ENCODE measurements around the gene NET1. TPM values are rescaled to one million over a fixed set of nuclear protein-coding genes. Genes with fewer than 3 reads are reported as not detected.

Gene NET1
- total and polyA plus RNA-seq, 2 experiments from 2014 or later: 36.5 to 42.9 TPM

DNA sequence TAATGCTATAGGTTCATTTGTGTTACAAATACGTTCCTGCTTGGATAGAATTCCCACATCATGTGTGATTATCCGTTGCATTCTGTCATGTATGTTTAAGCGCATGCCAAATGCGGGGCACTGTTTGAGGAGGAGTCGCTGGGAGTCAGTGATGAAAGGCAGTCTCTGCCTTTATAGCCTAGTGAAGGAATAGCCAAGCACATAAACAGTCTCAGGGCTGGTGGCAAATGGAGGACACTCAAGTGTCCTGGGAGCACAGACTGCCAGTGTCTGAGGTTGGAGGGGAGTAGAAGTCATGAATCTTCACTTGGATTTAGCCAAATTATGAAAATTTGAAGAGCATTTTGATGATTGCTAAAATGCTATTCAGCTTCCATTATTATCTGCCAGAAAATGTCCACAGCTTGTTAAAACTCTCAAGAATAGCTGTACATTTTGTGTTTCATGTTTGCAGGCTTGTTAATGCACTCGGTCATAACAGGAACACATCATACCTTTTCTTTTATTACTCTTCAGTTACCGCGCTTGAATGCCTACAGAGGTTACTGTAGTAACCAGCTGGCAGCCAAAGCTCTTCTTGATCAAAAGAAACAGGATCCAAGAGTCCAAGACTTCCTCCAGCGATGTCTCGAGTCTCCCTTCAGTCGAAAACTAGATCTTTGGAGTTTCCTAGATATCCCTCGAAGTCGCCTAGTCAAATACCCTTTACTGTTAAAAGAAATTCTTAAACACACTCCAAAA is 41.6 kb downstream of the NET1 start:
- peaks cover 16% of the 10 kb centered on the region; the same call in 1 of the 2 replicates for H3K4me1 ChIP-seq (ENCODE audit: insufficient read depth)
- no peaks in the 10 kb centered on the region for H3K9me2 ChIP-seq (ENCODE audit: insufficient read depth)
- H3F3A ChIP-seq (ENCODE audit: insufficient read depth): peaks cover 80% of the 10 kb centered on the region
- H3K9ac ChIP-seq: no peak overlapping the region
- no peak overlapping the region for H3K4me2 ChIP-seq (ENCODE audit: unreplicated experiment)
- H3K9me3 ChIP-seq (ENCODE audit: low read depth): no peaks in the 10 kb centered on the region
- peaks cover 74% of the 10 kb centered on the region for H3K36me3 ChIP-seq (ENCODE audit: low read depth)
- H4K20me1 ChIP-seq (ENCODE audit: insufficient read depth): no peaks in the 10 kb centered on the region
- H3K79me2 ChIP-seq (ENCODE audit: insufficient read depth): peaks cover 86% of the 10 kb centered on the region
- no peak overlapping the region for H3K4me3 ChIP-seq
- H3K27ac ChIP-seq: no peak overlapping the region
- 84 to 87% methylated on average over 13 of the region's 13 CpGs for WGBS, 2 experiments (ENCODE audit: low coverage in 1 of 2, low lambda C conversion rate in 2 of 2, missing lambda C conversion rate in 2 of 2)
- no peak overlapping the region for H2AFZ ChIP-seq
- no peak for DNase-seq
- TF ChIP-seq EZH2 (IDR thresholded peaks at IDR 0.05; ENCODE audit: insufficient read depth, poor library complexity, severe bottlenecking): no peak
- TF ChIP-seq EZH2phosphoT487 (IDR thresholded peaks at IDR 0.05; ENCODE audit: insufficient read depth, low read depth): no peak
- H3K27me3 ChIP-seq (replicated peaks; ENCODE audit: insufficient read depth): no peaks in the 10 kb centered on the region
- in situ Hi-C loops (cut with MboI): no loop called here

DNA sequence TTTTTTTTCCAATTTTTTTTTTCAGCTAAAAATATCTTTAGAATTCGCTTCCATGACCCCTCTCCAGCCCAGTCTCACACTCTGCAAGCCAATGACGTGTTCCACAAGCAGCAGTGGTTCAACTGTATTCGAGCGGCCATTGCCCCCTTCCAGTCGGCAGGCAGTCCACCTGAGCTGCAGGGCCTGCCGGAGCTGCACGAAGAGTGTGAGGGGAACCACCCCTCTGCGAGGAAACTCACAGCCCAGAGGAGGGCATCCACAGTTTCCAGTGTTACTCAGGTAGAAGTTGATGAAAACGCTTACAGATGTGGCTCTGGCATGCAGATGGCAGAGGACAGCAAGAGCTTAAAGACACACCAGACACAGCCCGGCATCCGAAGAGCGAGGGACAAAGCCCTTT is 44.2 kb downstream of the NET1 start:
- Histone ChIP-seq H3K4me2 (ENCODE audit: unreplicated experiment) (no peak overlapping the region), H3K27ac (no peak overlapping the region), H3K4me3 (no peak overlapping the region), H3K9ac (no peak overlapping the region), H3K27me3 (replicated peaks; ENCODE audit: insufficient read depth) (no peaks in the 10 kb centered on the region), H3K4me1 (ENCODE audit: insufficient read depth) (peaks cover 4% of the 10 kb centered on the region; the same call in 1 of the 2 replicates), H3K36me3 (ENCODE audit: low read depth) (peaks cover 76% of the 10 kb centered on the region), H3K9me2 (ENCODE audit: insufficient read depth) (no peaks in the 10 kb centered on the region), H2AFZ (no peak overlapping the region), H3F3A (ENCODE audit: insufficient read depth) (peaks cover 88% of the 10 kb centered on the region), H3K79me2 (ENCODE audit: insufficient read depth) (peaks cover 60% of the 10 kb centered on the region), H4K20me1 (ENCODE audit: insufficient read depth) (no peaks in the 10 kb centered on the region), H3K9me3 (ENCODE audit: low read depth) (no peaks in the 10 kb centered on the region)
- in situ Hi-C loops (cut with MboI): no loop called here
- DNase-seq: no peak
- TF ChIP-seq EZH2phosphoT487 (IDR thresholded peaks at IDR 0.05; ENCODE audit: insufficient read depth, low read depth) (no peak), EZH2 (IDR thresholded peaks at IDR 0.05; ENCODE audit: insufficient read depth, poor library complexity, severe bottlenecking) (no peak)
- 85 to 86% methylated on average over 12 of the region's 12 CpGs for WGBS, 2 experiments (ENCODE audit: low coverage in 1 of 2, low lambda C conversion rate in 2 of 2, missing lambda C conversion rate in 2 of 2)

DNA sequence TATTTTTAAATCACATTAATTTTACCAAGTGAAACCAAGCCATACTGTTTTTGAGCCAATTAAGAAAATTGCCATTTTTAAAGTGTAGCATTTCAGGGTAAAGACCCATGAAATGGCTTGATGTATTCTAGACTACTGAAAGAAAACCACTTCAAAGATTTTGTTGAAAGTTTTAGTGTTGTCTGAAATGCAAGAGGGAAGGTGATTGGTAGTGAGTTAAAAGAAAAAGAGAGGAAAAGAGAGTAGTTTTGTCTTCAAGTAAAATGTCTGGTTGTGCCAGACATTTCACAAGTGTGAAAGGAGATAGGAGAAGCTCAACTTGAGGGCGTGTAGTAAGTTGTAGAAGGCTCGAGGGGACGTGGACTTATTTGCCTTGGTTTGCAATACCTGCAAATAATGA is 45.4 kb downstream of the NET1 start:
- WGBS, 2 experiments (ENCODE audit: low coverage in 1 of 2, low lambda C conversion rate in 2 of 2, missing lambda C conversion rate in 2 of 2): 99 to 100% methylated on average over 3 of the region's 3 CpGs
- DNase-seq: no peak

DNA sequence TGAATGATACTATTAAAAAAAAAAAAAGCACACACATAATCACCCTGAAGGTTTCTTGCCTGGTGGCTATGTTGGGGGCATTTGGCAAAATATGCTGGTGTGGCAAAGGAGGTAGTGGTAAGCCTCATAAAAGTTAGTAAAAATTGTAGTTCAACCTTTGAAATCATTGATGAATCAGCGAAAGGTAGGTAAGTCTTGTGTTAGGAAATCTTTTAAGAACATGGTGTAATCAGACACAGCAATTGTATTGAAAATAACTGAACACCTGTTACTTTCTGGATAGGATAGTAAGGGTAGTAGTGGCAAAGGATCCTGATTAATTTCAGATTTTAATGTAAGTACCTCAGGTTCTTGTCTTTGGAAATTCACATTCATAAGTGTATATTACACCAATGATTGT is 46.1 kb downstream of the NET1 start:
- DNase-seq: no peak
- H4K20me1 ChIP-seq (ENCODE audit: insufficient read depth): no peaks in the 10 kb centered on the region
- H3K4me1 ChIP-seq (ENCODE audit: insufficient read depth): peaks cover 14% of the 10 kb centered on the region; the same call in 1 of the 2 replicates
- no peak for TF ChIP-seq EZH2phosphoT487 (IDR thresholded peaks at IDR 0.05; ENCODE audit: insufficient read depth, low read depth)
- no peak for TF ChIP-seq EZH2 (IDR thresholded peaks at IDR 0.05; ENCODE audit: insufficient read depth, poor library complexity, severe bottlenecking)
- H3F3A ChIP-seq (ENCODE audit: insufficient read depth): peaks cover 90% of the 10 kb centered on the region
- peaks cover 41% of the 10 kb centered on the region for H3K79me2 ChIP-seq (ENCODE audit: insufficient read depth)
- in situ Hi-C loops (cut with MboI): no loop called here
- no peak overlapping the region for H3K27ac ChIP-seq
- no peaks in the 10 kb centered on the region for H3K27me3 ChIP-seq (replicated peaks; ENCODE audit: insufficient read depth)
- no peak overlapping the region for H2AFZ ChIP-seq
- H3K4me2 ChIP-seq (ENCODE audit: unreplicated experiment): no peak overlapping the region
- H3K9me2 ChIP-seq (ENCODE audit: insufficient read depth): no peaks in the 10 kb centered on the region
- 97 to 100% methylated on average over 1 of the region's 1 CpG for WGBS, 2 experiments (ENCODE audit: low coverage in 1 of 2, low lambda C conversion rate in 2 of 2, missing lambda C conversion rate in 2 of 2)
- H3K4me3 ChIP-seq: no peak overlapping the region
- H3K9ac ChIP-seq: no peak overlapping the region
- H3K9me3 ChIP-seq (ENCODE audit: low read depth): no peaks in the 10 kb centered on the region
- peaks cover 58% of the 10 kb centered on the region for H3K36me3 ChIP-seq (ENCODE audit: low read depth)

More for the DNA sequence above, 45.4 kb downstream of the NET1 start:
- H3K27me3 ChIP-seq (replicated peaks; ENCODE audit: insufficient read depth): no peaks in the 10 kb centered on the region
- TF ChIP-seq EZH2phosphoT487 (IDR thresholded peaks at IDR 0.05; ENCODE audit: insufficient read depth, low read depth) (no peak), EZH2 (IDR thresholded peaks at IDR 0.05; ENCODE audit: insufficient read depth, poor library complexity, severe bottlenecking) (no peak)
- H2AFZ ChIP-seq: no peak overlapping the region
- H3K4me2 ChIP-seq (ENCODE audit: unreplicated experiment): no peak overlapping the region
- H3K4me1 ChIP-seq (ENCODE audit: insufficient read depth): peaks cover 14% of the 10 kb centered on the region; the same call in 1 of the 2 replicates
- H3K27ac ChIP-seq: no peak overlapping the region
- H3K4me3 ChIP-seq: no peak overlapping the region
- no peaks in the 10 kb centered on the region for H3K9me3 ChIP-seq (ENCODE audit: low read depth)
- H3K9ac ChIP-seq: no peak overlapping the region
- peaks cover 65% of the 10 kb centered on the region for H3K36me3 ChIP-seq (ENCODE audit: low read depth)
- peaks cover 95% of the 10 kb centered on the region for H3F3A ChIP-seq (ENCODE audit: insufficient read depth)
- H4K20me1 ChIP-seq (ENCODE audit: insufficient read depth): no peaks in the 10 kb centered on the region
- no peaks in the 10 kb centered on the region for H3K9me2 ChIP-seq (ENCODE audit: insufficient read depth)
- peaks cover 48% of the 10 kb centered on the region for H3K79me2 ChIP-seq (ENCODE audit: insufficient read depth)
- in situ Hi-C loops (cut with MboI): no loop called here

Measured in GM23248 (cell line).